Neural crest cell (in vitro differentiated cells): Measurements from ENCODE around the gene CFAP20DC. TPM values are rescaled to one million over a fixed set of nuclear protein-coding genes. Genes with fewer than 3 reads are reported as not detected.

Source experiments
- DNase-seq: peaks from one replicate; pipeline ENCODE4 v3.0.0; 2021; ENCODE audit warnings: low read depth, mixed read lengths, low spot score
- H3K27ac Mint-ChIP-seq: one replicate; pipeline ENCODE4 v1.8.0; 2021; ENCODE audit warnings: mild to moderate bottlenecking, mixed read lengths; ENCODE audit not compliant: unreplicated experiment
- H3K27me3 Mint-ChIP-seq: 2 replicates; pipeline ENCODE4 v1.8.0; 2021; ENCODE audit warnings: low read depth, mild to moderate bottlenecking, mixed read lengths
- H3K36me3 Mint-ChIP-seq: 2 replicates; pipeline ENCODE4 v1.8.0; 2021; ENCODE audit warnings: low read depth, mild to moderate bottlenecking, mixed read lengths
- H3K4me1 Mint-ChIP-seq: 2 replicates; pipeline ENCODE4 v1.8.0; 2021; ENCODE audit warnings: mixed read lengths
- H3K4me3 Mint-ChIP-seq: one replicate; pipeline ENCODE4 v1.8.0; 2021; ENCODE audit warnings: mild to moderate bottlenecking, mixed read lengths
- H3K9me3 Mint-ChIP-seq: 2 replicates; pipeline ENCODE4 v1.8.0; 2021; ENCODE audit warnings: mixed read lengths
- CTCF ChIP-seq: fragments of 200-600 bp; sonication (generic); conservative IDR thresholded peaks from 2 replicates; pipeline ENCODE4 v1.5.0; 2021; ENCODE audit warnings: antibody characterized with exemption, mild to moderate bottlenecking
- total RNA-seq: library from RNA; stranded (reverse); gene quantifications from 2 replicates; pipeline ENCODE4 v1.2.1, GENCODE V29; 2021

The CFAP20DC gene
- total RNA-seq, 1 donor from 2014 or later: 10.4 TPM

GRCh38 chr3:58953288-58953687 is 96.5 kb downstream of the CFAP20DC start:
- Mint-ChIP-seq H3K36me3 (peaks cover 9% of the 10 kb centered on the region), H3K27ac (no peak overlapping the region), H3K27me3 (no peaks in the 10 kb centered on the region), H3K4me3 (no peak overlapping the region), H3K4me1 (peaks cover 5% of the 10 kb centered on the region), H3K9me3 (peaks cover 4% of the 10 kb centered on the region)
- no peak for TF ChIP-seq CTCF
- no peak for DNase-seq

GRCh38 chr3:58952128-58952917 is 97.5 kb downstream of the CFAP20DC start:
- no peaks in the 10 kb centered on the region for H3K27me3 Mint-ChIP-seq
- peaks cover under 1% of the 10 kb centered on the region for H3K9me3 Mint-ChIP-seq
- no peak for TF ChIP-seq CTCF
- no peak overlapping the region for H3K4me3 Mint-ChIP-seq
- no peak for DNase-seq
- peaks cover 5% of the 10 kb centered on the region for H3K4me1 Mint-ChIP-seq
- H3K27ac Mint-ChIP-seq: no peak overlapping the region
- peaks cover 6% of the 10 kb centered on the region for H3K36me3 Mint-ChIP-seq

GRCh38 chr3:58948018-58948417 is 101.8 kb downstream of the CFAP20DC start:
- no peak overlapping the region for H3K4me3 Mint-ChIP-seq
- no peak for TF ChIP-seq CTCF
- no peaks in the 10 kb centered on the region for H3K4me1 Mint-ChIP-seq
- peaks cover 5% of the 10 kb centered on the region for H3K36me3 Mint-ChIP-seq
- no peaks in the 10 kb centered on the region for H3K9me3 Mint-ChIP-seq
- H3K27ac Mint-ChIP-seq: no peak overlapping the region
- DNase-seq: no peak
- H3K27me3 Mint-ChIP-seq: no peaks in the 10 kb centered on the region

- Mint-ChIP-seq H3K4me3 (no peak overlapping the region), H3K27ac (no peak overlapping the region), H3K27me3 (no peaks in the 10 kb centered on the region), H3K4me1 (no peaks in the 10 kb centered on the region), H3K9me3 (no peaks in the 10 kb centered on the region), H3K36me3 (peaks cover 5% of the 10 kb centered on the region)
- TF ChIP-seq CTCF: no peak
- DNase-seq: no peak
Measured at GRCh38 chr3:58946875-58947274, 103.0 kb downstream of the CFAP20DC start.

GRCh38 chr3:58938057-58938456 is 111.8 kb downstream of the CFAP20DC start:
- no peaks in the 10 kb centered on the region for H3K27me3 Mint-ChIP-seq
- H3K36me3 Mint-ChIP-seq: peaks cover 10% of the 10 kb centered on the region
- H3K9me3 Mint-ChIP-seq: no peaks in the 10 kb centered on the region
- no peak for TF ChIP-seq CTCF
- DNase-seq: no peak
- no peak overlapping the region for H3K4me3 Mint-ChIP-seq
- H3K4me1 Mint-ChIP-seq: no peaks in the 10 kb centered on the region
- no peak overlapping the region for H3K27ac Mint-ChIP-seq
